HG02938 (cell line): Measurements from ENCODE around the gene FAM162A.

Experiments
- ATAC-seq: cut with Tn5 transposase; IDR thresholded peaks from one replicate; pipeline ENCODE4 v1.9.1; 2021; ENCODE audit warnings: mild to moderate bottlenecking, moderate library complexity; ENCODE audit not compliant: unreplicated experiment

The FAM162A gene

DNA sequence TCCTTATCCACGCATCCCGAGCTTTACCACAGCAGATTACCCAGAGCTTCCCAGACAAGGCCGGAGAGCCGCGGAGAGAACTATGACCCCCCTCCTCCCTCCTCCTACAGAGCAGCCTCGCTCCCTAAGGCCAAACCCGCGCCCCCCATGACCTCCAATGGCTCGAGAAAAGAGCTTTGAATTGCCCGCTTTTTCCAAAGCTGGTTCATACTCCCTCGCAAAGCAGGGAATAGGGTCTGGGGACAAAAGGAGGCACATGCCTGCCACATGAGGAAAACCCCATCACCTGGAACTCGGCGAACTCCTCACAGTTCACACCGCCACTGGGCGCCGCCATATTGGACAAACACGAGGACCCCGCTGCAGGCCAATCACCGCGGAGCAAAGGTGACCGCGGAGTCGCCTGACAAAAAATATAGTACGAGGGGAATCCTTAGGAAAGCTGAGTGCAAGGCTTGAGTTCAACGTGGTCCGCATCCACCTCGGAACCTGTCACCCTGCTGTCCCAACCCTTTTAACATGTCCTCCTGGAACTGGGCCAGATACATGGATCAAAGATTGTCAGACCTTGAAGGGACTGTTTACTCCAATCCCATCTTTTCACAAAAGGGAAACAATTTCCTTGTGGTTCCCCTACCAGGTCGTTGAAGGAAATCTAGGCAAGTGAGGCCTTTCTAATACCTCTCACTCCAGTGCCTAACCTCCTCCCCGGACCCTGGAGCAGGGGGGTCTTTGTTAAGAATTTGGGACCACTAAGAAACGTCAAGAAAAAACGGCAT lies 905 bp upstream of the FAM162A start, which contains the start of gene MIX23:
MIX23 (minus strand) TSS at position 344 of the 779 bp plus-strand sequence; CDS start at position 337, 7 bp downstream.
- ATAC-seq: peak; percentile 41

DNA sequence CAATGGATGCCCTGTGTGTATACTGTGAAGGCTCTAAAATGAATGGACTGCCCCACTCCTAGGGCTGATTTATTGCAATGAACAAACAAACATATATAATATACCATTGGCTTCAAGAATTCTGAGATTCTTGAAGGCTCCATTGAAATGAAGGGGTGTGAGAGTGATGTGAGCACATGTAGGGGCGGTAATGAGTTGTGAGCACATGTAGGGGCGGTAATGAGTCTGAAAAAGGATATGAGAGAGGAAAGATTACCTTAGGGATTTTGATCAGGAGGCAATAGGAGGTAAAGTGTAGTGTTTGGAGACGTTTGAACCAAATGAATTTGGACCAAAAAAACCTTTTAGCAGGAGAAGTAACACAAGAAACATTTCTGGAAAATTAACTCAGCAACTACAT lies 3.7 kb downstream of the FAM162A start:
- ATAC-seq: no peak

DNA sequence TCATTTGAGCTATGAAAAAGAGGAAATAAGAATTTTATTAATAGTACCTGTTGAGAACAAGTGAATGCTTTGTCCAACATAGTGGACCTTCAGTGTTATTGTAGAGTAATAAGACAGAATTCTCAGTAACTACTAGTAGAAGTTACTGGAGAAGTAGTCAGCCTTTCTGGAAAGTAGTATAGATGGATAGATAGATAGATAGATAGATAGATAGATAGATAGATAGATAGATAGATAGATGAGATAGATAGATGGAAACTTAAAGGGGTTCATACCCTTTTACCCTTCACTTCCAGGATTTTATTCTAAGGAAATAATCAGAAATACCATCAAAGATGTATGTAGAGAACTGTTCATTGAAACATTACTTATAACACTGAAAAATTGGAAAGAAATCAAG lies 5.2 kb downstream of the FAM162A start:
- no peak for ATAC-seq

DNA sequence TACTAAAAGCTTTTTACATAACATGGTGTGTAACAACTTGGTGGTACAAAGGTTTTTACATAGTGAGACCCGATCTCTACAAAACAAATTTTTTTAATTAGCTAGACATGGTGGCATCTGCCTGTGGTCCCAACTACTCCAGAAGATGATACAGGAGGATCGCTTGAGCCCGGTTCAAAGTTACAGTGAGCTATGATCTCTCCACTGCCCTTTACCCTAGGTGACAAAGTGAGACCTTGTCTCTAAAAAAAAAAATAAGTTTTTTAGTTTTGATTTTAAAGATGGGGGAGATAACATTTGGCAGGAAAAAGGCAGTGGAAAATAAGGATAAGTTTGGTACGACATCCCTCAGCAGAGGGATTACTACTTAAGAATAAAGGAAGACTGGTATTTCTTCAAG lies 5.9 kb downstream of the FAM162A start:
- ATAC-seq: no peak

DNA sequence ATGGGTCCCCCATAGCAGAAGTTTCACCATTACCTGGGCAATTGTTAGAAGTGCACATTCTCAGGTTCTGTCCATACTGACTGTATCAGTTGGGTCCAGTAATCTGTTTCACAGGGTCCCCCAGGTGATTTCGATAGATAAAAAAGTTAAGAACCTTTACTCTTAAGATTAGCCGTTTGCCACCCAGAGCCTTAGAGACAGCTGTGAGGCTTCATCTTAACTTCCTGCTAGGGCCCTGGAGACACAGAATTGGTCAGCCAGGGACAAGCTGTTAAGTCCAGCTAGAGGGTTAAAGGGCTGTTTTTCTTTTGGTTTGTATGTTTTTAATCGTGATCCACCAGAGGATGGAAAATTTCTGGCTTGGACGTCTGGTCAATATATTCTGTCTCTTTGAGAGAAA lies 6.7 kb downstream of the FAM162A start:
- no peak for ATAC-seq

DNA sequence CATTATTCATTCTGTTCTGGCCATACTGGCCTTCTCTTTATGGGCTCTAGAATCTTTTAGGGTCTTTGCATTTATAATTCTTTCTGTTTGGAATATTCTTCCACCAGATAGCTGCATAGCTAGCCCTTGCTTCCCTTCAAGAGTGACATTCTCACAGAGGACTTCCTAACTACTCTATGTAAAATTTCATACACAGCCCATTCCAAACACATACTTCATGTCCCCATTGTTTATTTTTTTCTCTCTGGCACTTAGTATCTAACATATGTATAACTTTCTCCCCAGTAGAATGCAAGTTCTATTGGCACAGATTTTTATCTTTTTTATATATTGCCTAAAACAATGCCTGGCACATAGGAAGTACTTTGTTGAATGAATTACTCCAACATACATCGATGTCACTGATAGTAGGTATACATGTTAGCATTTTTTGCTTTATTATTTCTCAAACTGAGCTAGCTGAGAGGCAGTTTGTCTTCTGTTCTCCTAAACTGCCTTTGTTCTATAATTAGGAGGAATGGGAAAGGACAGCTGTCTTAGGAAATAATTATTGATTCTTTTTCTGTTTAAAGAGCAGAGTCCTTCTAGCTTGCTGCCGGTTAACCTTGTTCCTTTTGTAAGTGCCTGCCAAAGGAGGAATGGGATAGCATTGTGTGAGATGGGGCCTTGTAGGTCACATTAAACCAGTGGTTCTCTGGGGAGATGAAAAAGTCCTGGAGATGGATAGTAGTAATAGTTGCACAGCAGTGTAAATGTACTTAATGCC lies 7.9 kb downstream of the FAM162A start:
- no peak for ATAC-seq

DNA sequence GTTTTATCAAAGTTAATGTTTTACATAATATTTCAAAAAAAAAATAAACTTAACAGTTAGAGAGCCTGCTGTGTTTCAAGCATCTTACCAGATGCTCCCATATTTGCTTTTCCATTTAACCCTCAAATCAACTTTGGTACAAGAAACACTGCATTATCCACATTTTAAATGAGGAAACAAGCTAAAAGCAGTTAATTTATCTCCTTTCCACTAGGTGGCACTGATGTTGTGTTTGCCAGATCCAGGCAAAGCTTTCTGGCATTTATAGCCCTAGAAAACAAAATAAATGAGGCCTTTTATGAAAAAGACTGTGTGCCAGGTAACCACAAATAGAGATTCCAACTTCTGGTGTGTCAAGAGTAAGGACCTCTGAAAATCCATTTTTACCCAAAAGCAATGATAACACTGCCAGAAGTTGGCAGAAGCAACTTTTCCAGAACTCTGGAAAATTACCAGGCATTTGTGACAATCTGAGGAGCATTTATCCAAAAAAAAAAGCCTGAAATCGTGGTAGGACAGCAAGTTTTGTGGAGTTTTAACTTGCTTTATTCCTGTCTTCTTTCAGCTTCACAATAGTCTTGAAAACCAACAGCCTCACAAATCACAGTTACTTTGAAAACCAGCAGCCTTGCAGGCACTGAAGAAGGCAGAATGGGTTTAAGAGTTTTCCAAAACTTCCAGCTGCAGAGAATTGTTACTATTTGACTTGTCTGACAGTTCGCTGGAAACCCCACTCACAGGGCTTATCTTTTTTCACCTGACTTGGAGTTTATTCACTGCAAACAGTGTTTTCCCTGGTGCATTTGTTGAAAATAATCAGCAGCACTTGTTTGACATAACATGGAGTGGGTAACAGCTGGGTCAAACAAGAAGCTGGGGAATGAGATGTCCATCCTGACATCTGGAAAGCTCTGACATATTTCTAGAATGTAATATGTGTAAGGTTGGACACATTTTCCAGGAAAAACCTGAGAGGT lies 9.2 kb downstream of the FAM162A start:
- ATAC-seq: no peak

DNA sequence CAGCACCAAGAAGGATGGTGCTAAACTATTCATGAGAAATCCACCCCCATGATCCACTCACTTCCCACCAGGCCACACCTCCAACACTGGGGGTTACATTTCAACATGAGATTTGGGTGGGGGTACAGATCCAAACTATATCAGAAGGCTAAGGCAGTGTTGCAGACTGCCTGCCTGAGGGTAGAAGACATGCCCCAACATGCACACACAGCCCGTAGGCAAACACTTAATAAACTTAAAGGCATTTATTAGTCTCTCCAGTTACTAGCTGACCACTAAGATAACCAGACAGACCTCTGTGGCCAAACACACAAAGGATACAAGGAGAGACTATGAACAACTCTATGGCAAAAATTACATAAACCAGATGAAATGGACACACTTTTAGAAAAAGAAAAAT lies 10.2 kb downstream of the FAM162A start:
- ATAC-seq: no peak

DNA sequence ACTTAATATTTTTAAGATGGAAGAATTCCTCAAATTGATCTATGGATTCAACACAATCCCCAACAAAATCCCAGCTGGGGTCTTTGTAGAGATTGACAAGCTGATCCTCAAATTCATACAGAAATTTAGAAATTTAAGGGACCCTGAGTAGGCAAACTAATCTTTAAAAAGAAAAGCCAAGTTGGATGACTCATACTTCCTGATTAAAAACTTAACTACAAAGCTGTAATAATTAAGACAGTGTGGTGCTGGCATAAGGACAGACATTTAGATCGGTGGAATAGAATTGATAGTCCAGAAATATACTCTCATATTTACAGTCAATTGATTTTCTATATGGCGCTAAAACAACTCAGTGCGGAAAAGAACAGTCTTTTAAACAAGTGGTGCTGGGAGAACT lies 11.6 kb downstream of the FAM162A start:
- ATAC-seq: no peak

DNA sequence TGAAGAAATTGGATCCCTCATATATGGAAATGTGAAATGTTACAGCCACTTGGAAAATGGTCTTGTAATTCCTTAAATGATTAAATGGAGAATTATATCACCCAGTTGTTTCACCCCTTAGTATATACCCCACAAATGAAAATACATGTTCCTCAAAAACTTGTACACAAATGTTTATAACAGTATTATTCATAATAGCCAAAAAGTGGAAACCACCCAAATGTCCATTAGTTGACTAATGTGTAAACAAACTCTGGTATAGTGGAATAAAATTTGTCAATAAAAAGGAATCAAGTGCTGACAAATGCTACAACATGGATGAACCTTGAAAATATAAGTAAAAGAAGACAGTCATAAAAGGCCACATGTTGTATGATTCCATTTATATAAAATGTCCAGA lies 12.5 kb downstream of the FAM162A start:
- ATAC-seq: no peak

DNA sequence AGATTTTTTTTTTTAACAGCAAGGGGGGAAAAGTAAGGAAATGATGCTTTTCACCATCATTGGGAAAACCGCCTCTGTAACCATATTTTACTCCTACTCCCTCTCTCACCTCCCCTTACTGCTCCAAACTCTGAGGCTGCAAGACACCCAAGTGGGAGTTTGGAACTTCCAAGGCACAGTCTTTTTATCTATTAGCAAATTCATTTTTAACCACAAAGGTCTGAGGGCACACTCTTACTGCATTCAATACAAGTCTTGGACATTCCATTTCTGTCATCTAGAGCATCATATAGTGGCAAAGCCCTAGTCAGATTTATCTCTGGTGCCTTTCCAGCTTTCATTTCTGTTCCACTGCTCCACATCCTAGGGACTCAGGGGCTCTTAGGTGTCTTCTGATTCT lies 13.2 kb downstream of the FAM162A start:
- ATAC-seq: no peak

DNA sequence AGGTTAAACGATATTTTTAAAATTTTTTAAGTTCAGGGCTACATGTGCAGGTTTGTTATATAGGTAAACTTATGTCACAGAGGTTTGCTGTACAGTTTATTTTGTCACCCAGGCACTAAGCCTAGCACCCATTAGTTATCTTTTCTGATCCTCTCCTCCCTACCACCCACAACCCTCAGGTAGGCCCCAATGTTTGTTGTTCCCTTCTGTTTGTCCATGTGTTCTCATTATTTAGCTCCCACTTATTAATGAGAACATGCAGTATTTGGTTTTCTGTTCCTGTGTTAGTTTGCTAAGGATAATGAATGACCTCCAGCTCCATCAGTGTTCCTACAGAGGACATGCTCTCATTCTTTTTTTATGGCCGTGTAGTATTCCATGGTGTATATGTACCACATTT lies 14.9 kb downstream of the FAM162A start:
- ATAC-seq: no peak

DNA sequence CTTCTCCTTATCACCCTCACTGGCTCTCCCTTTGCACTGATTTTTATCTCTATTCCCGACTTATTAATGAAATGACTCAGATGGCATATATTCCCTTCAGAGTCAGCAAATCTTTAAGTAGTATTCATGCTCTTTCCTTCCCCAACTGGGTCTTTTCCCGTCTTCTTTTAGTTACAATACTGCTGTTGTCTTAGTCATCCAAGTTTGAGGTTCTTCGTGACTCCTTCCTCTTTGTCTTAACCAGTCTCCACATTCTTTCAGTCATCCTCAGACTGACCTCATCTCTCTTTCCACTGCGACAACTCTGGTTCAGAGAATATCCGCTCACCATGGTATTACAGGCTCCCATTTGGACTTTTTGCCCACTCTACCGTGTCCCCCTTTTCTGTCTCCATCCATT lies 19.5 kb downstream of the FAM162A start:
- ATAC-seq: no peak

DNA sequence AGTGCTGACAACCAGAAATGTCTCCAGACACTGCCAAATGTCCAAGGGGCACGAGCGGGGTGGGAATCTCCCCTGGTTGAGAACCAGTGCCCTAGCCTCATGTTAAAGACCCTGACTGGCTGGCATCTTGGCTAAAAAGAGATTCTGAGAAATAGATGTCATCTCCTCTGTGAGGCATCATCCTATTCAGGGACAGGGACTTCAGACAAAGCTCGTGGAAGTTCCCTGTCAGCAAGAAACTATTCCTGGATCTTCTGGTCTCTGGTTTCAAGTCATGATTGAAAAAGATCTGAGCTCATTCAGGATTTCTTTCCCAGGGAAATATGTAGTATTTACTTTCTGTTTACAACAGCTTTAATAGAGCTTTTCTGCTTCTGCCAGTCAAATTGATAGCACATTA lies 21.0 kb downstream of the FAM162A start:
- ATAC-seq: no peak

DNA sequence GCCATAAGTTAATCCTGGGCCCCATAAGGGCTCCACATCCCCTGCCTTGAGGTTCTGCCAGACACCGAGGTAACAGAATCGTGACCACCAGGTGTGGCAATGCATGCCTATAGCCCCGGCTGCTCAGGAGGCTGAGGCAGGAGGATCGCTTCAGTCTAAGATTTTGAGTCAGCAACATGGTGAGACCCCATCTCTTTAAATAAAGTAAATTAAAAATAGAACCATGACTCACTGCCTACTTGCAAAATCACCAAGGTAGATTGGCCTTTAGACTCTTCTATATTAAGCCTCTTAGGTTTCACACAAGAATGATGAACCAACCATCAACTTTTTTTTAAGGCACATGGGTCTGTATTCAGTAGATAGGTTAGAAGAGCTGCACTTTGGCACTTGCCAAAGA lies 22.2 kb downstream of the FAM162A start:
- no peak for ATAC-seq

DNA sequence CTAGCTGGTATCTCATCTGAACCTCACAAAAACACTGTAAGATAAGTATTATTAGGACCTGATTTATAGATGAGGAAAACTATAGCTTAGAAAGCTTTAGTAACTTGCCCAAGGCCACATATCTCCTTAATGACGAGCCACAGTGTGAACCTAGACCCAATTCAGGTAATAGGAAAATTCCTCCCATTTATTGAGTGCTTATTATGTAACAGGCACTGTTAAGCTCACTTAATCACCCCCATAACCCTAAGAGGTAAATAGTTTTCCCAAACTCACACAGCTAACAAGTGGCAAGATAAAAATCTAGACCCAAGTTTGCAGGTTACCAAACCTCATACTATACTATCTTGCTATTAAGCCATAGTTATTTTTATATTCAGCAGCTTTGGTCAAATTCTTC lies 24.0 kb downstream of the FAM162A start:
- ATAC-seq: no peak

DNA sequence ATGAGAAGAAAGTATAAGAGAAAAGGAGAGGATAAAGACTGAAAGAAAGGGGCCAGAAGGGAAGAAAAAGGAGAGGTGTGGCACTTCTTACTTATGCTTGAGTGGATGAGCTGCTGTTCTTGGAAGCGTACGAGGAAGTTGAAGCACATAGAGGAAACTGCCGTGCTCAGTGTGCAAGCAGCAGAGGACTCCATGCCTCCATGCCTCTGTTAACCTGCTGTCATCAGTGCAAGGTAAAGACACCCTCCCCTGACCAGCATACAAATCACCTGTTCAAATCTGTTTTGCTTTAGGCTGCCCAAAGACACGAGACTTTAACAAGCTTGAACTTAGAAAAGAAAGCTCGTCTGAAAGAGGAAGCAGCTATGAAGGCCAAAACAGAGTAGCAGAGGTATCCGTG lies 25.5 kb downstream of the FAM162A start:
- ATAC-seq: no peak

DNA sequence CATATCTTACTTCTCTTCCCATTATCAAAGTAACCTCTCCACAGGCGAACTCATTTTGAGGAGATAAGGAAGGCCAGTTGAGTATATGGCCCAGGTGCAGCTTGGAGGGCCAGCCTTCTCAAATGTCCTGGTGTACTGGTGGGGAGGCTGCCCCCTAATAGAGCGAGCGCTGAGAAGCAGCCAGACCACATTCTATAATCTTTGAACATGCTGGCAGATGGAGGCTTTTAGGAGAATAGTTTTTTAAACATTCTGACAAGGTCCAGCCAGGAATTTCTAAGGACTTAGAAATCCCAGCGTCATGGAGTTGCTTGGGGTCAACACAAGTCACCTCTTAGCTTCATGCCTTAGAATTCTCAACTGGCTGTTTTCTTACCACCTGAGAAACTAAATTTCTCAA lies 26.1 kb downstream of the FAM162A start:
- ATAC-seq: no peak

DNA sequence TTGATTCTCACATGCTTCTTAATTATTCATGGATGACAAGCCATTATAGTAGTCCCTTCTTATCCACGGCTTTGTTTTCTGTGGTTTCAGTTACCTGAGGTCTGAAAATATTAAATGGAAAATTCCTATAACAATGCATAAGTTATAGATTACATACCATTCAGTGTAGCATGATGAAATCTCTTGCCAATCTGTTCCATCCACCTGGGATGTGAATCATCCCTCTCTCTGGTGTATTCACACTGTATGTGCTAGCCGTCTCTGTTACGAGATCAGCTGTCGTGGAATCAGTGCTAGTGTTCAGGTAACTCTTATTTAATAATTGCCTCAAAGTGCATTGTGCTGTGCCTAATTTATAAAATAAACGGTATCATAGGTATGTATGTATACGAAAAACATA lies 26.7 kb downstream of the FAM162A start:
- no peak for ATAC-seq

DNA sequence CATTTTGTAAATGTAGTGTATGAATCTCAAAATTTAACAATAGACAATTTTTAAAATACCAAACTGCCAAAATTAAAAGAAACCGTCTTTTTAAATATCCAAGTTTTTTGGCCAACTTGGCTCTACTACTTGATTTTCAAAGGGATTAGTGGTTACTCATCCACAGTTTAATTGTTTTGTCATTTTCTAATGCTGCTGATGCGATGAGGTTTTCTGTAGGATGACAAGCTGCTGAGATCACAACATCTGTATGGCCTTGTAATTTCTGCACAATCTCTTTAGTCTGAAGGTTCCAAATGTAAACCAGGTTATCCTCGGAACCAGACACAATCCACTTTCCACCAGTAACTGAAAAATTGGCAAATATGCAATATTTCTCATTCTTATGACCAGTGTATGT lies 30.4 kb downstream of the FAM162A start:
- no peak for ATAC-seq

DNA sequence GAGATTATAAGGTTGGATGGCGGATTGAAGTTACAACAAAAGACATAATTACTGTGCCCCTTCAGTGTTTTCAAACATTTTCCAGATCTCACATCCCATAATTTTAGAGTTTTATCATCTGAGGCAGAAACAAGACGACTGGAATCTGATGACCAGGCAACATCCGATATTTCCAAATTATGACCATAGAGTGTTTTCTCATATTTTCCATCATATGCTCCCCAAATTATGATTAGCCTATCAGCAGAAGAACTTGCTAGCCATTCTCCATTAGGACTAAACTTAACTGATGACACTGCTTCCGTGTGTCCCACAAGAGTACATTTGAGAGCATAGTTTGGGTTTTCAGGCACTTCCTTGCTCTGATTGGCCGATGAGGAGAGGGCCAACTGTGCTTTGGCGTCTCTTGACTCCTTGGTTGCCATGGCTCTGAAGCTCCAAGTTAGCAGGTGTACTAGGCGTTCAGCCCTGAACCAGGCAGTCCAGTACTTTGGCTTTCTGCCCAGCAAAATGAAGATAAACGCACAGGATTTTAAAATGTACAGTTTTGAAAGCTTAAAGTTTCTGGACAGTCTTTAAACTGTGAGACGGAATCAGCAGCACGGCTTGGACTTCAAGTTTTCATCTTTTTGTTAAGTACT lies 31.2 kb downstream of the FAM162A start:
- ATAC-seq: peak; percentile 48
